ENCODE measurements around the gene KIF3B. TPM values are rescaled to one million over a fixed set of nuclear protein-coding genes. Genes with fewer than 3 reads are reported as not detected.

The KIF3B gene
- total and polyA plus RNA-seq, 2 donors, result 15.8 to 21.1 TPM

Other genes with a start within 250 kb of the KIF3B start
- gene HCK, start 225.4 kb upstream of the KIF3B start, total RNA-seq, result 8.3 TPM
- gene HCK, start 225.4 kb upstream of the KIF3B start, polyA plus RNA-seq, result 12.2 TPM
- 23.2 TPM for gene TM9SF4, start 167.9 kb upstream of the KIF3B start, total RNA-seq
- gene TM9SF4, start 167.9 kb upstream of the KIF3B start, polyA plus RNA-seq, result 36.3 TPM
- gene PLAGL2, start 69.9 kb upstream of the KIF3B start, total RNA-seq, result 3.0 TPM
- gene PLAGL2, start 69.9 kb upstream of the KIF3B start, polyA plus RNA-seq, result 5.1 TPM
- gene POFUT1, start 69.8 kb upstream of the KIF3B start, total RNA-seq, result 34.7 TPM
- 28.4 TPM for gene POFUT1, start 69.8 kb upstream of the KIF3B start, polyA plus RNA-seq
- gene ASXL1, start 80.7 kb downstream of the KIF3B start, total RNA-seq, result 69.6 TPM
- gene ASXL1, start 80.7 kb downstream of the KIF3B start, polyA plus RNA-seq, result 28.6 TPM

All from urinary bladder (tissue), 2 donors.